ENCODE data around the gene RPN2. TPM values are rescaled to one million over a fixed set of nuclear protein-coding genes. Genes with fewer than 3 reads are reported as not detected.

The RPN2 gene
- total and polyA plus RNA-seq, 12 donors: 35.7 to 403 (median 224) TPM

GRCh38 chr20:37256286-37256685, 77.2 kb downstream of the RPN2 start:
- TF ChIP-seq POLR2A (IDR thresholded peaks at IDR 0.05) (no peak), CTCF (IDR thresholded peaks at IDR 0.05) (no peak)

GRCh38 chr20:37257530-37257929, 78.4 kb downstream of the RPN2 start:
- no peak for TF ChIP-seq POLR2A (IDR thresholded peaks at IDR 0.05)
- no peak for TF ChIP-seq CTCF (IDR thresholded peaks at IDR 0.05)
- intact Hi-C loops (cut with DNase I): no loop called here
- WGBS, 4 donors: 64 to 80% (median 76%) methylated on average over 2 of the region's 2 CpGs

More at GRCh38 chr20:37256286-37256685, 77.2 kb downstream of the RPN2 start:
- Histone ChIP-seq H3K27me3 (no peaks in the 10 kb centered on the region), H3K4me3 (no peak overlapping the region), H3K27ac (no peak overlapping the region), H3K9me3 (replicated peaks in 1 of 3) (no peaks in the 10 kb centered on the region), H3K36me3 (replicated peaks in 1 of 2) (no peaks in the 10 kb centered on the region), H3K4me1 (replicated peaks in 1 of 2) (no peaks in the 10 kb centered on the region)
- intact Hi-C loops (cut with DNase I): no loop called here
- DNase-seq: no peak
- WGBS, 4 donors: 77 to 91% (median 85%) methylated on average over 6 to 11 of the region's 11 CpGs

GRCh38 chr20:37257988-37258387, 78.9 kb downstream of the RPN2 start:
- H3K4me3 ChIP-seq: no peak overlapping the region
- H3K27me3 ChIP-seq: no peaks in the 10 kb centered on the region
- no peaks in the 10 kb centered on the region for H3K4me1 ChIP-seq (replicated peaks in 1 of 2)
- no peak overlapping the region for H3K27ac ChIP-seq
- intact Hi-C loops (cut with DNase I): no loop called here
- TF ChIP-seq CTCF (IDR thresholded peaks at IDR 0.05) (no peak), POLR2A (IDR thresholded peaks at IDR 0.05) (no peak)
- H3K9me3 ChIP-seq (replicated peaks in 1 of 3): no peaks in the 10 kb centered on the region
- 76 to 83% (median 79%) methylated on average over 7 to 9 of the region's 9 CpGs for WGBS, 4 donors
- no peaks in the 10 kb centered on the region for H3K36me3 ChIP-seq (replicated peaks in 1 of 2)
- DNase-seq: no peak

More at GRCh38 chr20:37257530-37257929, 78.4 kb downstream of the RPN2 start:
- Histone ChIP-seq H3K9me3 (replicated peaks in 1 of 3) (no peaks in the 10 kb centered on the region), H3K4me3 (no peak overlapping the region), H3K36me3 (replicated peaks in 1 of 2) (no peaks in the 10 kb centered on the region), H3K27me3 (no peaks in the 10 kb centered on the region), H3K27ac (no peak overlapping the region), H3K4me1 (replicated peaks in 1 of 2) (no peaks in the 10 kb centered on the region)
- no peak for DNase-seq

- Histone ChIP-seq H3K36me3 (replicated peaks in 1 of 2) (no peaks in the 10 kb centered on the region), H3K4me1 (replicated peaks in 1 of 2) (no peaks in the 10 kb centered on the region), H3K27ac (no peak overlapping the region), H3K4me3 (no peak overlapping the region), H3K27me3 (no peaks in the 10 kb centered on the region), H3K9me3 (replicated peaks in 1 of 3) (no peaks in the 10 kb centered on the region)
- intact Hi-C loops (cut with DNase I): no loop called here
- no peak for DNase-seq
- 73 to 86% (median 82%) methylated on average over 9 to 11 of the region's 11 CpGs for WGBS, 4 donors
- TF ChIP-seq CTCF (IDR thresholded peaks at IDR 0.05) (no peak), POLR2A (IDR thresholded peaks at IDR 0.05) (no peak)
These were observed 79.9 kb downstream of the RPN2 start for GRCh38 chr20:37259031-37259430.
